ENCODE data around the gene CTU2. TPM values are rescaled to one million over a fixed set of nuclear protein-coding genes. Genes with fewer than 3 reads are reported as not detected.

Gene CTU2
- total RNA-seq, 1 donor from 2014 or later, result 10.8 TPM

GRCh38 chr16:88727871-88728270, 21.6 kb downstream of the CTU2 start:
- peak; percentile 40 for DNase-seq (ENCODE audit: low spot score)

- no peak for DNase-seq (ENCODE audit: low spot score)
Observed at GRCh38 chr16:88730632-88731607, 24.6 kb downstream of the CTU2 start.

- DNase-seq (ENCODE audit: low spot score), result no peak
Observed at GRCh38 chr16:88731699-88732098, 25.4 kb downstream of the CTU2 start.

GRCh38 chr16:88732172-88732960, 26.1 kb downstream of the CTU2 start:
- DNase-seq (ENCODE audit: low spot score), result no peak

- no peak for DNase-seq (ENCODE audit: low spot score)
Observed at GRCh38 chr16:88732961-88733294, 26.6 kb downstream of the CTU2 start.

GRCh38 chr16:88733630-88734360, 27.5 kb downstream of the CTU2 start:
- no peak for DNase-seq (ENCODE audit: low spot score)

- no peak for DNase-seq (ENCODE audit: low spot score)
Observed at GRCh38 chr16:88734361-88734728, 28.0 kb downstream of the CTU2 start.

GRCh38 chr16:88735121-88735520, 28.8 kb downstream of the CTU2 start:
- DNase-seq (ENCODE audit: low spot score), result no peak

DNA sequence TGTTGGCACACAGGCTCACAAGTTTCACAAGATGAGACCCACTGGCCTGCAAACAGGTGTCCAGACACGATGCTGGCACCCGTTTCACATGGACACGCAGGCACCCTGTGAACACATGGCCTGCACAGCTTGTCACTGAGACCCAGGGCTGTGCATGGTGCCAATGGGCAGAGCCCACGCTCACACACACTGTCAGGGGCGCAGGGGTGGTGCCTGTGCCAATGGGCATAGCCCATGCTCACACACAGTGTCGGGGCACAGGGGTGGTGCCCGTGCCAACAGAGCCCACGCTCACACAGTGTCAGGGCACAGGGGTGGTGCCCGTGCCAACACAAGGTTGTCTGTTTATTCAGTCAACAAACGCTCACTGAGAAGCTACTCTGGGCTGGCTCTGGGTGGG, 29.3 kb downstream of the CTU2 start:
- no peak for DNase-seq (ENCODE audit: low spot score)

DNA sequence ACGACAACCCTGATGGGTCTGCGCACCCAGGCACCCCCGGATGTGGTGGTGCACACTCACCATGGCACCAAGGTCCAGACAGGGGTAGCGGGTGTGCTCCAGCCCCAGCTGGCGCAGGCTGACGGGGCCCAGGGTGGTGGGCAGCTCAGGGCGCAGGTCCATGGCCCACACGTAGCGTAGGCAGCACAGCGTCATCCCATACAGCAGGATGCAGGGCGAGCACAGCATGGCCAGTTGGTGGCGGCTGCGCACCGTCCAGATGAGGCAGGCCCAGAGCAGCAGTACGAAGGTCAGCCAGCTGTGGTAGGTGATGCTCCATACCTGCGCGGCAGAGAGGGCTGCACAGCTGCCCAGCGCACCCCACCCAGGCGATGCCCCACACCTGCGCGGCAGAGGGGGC, 29.8 kb downstream of the CTU2 start:
- DNase-seq (ENCODE audit: low spot score), result no peak

GRCh38 chr16:88736496-88736895, 30.2 kb downstream of the CTU2 start:
- DNase-seq (ENCODE audit: low spot score), result no peak

DNA sequence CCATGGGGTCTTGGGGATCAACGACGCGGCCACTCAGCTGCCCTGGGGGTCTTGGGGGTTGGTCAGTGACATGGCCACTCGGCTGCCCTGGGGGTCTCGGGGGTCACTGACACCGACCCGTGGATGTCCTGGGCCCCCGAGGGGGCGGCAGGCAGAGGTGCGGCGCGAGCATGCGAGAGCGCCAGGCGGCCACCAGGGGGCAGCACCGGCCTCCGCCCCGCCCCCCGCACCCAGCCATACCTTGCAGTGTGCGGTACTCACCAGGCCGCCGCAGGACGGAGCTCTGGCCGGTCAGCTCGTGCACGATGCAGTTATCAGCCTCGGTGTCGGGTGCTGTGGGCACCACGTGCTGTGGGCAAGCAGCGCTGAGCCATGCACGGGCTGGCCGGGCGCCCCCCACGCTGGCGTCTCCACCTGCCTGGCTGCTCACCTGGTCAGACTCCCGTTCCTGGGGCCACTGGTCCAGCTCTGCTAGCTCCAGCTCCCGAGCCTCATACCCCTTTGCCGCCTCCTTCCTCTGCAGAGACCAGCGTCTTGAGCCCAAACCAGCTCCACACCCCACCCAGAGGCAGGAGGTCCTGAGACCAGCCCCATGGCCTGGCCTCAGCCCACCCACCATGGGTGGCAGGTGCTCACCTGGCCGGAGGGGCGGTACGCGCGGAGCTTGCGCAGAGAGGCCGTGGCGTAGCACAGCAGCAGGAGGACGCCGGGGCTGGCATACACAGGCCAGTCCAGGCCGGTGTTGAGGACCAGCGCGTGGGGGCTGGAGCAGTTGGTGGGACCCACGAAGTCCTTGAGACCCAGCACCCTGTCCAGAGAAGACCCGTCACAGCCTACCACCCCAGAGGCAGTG, 31.2 kb downstream of the CTU2 start:
- DNase-seq (ENCODE audit: low spot score), result peak; percentile 63

DNA sequence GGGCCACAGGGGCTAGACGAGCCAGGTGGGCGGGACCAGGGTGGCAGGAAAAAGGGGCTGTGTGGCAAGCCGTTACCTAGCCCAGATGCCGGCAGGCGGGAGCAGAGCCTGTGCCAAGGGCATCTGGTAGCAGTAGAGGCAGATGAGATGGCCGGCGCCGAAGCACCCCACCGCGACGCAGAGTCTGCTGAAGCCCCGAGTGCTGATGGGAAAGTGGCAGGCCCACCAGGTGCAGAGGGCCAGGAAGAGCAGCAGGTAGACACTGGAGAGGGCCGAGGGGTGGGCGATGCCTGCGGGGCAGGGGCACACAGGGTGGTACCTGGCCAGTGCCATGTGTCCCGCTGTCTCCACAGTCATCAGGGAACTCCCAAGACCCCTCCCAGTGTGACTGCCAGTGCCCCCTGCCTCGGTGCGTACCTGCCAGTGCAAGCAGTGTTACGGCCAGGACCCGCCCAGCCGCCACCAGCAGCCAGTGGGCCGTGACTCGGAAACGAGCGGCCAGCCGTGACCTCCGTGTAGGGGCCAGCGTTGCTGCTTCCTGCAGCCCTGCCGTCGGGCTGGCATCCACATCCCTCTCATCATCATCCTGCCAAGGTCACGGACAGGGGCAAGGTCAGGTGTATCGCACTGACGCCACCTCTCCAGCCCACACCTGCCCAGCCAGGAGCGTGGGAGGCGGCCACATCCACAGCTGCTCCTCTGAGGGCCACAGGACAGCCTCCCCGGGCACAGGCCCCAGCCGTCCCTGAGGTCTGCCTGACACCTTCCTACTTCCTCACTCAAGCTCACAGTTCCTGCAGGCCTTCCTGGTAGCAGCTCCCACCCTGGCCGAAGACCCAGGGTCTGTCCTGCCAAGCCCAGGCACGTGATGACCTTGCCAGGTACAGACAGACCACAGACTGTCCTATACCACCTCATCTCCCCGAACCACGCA, 32.1 kb downstream of the CTU2 start:
- DNase-seq (ENCODE audit: low spot score), result no peak

- DNase-seq (ENCODE audit: low spot score), result peak; percentile 26
Observed at GRCh38 chr16:88739139-88739976, 33.1 kb downstream of the CTU2 start.

DNA sequence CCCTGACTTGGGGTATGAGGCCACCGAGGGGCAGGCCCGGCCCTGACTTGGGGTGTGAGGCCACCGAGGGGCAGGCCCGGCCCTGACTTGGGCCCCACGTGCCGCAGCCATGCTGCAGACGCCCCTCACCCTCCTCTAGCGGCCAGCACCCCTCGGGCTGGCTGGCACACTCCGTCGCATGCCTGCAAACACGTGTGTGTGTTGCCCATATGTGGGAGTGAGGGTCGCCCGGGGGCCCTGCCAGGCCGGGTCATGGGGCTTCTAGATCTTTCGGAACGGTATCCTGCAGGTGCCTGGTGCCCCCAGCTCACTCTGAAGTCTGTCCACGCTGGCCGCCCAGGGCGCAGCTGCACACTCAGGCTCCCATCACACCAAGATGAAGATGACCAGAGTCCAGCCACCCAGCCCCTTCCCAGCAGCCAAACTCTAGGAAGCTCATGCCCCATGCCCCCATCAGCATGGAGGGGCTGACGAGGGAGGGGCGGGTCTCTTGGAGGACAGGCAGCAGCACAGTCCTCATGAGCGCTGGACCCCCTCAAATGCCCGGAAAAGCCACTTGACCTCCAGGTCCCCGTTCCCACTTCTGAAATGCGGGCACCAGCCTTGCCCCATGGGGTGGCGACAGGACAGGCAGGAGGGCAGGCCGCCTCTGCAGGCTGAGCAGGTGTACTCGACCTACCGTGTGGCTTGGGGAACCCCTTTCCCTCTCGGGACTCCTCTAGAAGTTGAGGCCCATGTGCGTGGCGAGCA, 33.8 kb downstream of the CTU2 start:
- DNase-seq (ENCODE audit: low spot score), result no peak

GRCh38 chr16:88740727-88741055, 34.4 kb downstream of the CTU2 start:
- no peak for DNase-seq (ENCODE audit: low spot score)

DNA sequence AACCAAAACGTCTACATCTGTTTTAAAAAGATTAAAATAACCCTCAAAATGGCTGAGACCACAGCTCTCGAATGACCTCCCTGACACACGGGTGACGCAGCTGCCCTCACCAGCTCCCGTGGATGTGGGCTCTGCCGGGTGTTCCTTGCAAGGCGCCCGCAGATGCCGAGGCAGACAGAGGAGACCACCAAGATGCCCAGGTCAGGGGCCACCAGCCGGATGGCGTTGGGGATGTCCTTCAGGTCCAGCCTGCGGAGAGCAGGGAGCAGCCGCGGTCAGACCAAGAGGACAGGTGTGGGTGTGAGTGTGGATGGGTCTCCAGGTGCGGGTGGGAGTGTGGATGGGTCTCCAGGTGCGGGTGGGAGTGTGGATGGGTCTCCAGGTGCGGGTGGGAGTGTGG, 35.1 kb downstream of the CTU2 start:
- DNase-seq (ENCODE audit: low spot score), result no peak

- DNase-seq (ENCODE audit: low spot score), result no peak
Observed at GRCh38 chr16:88742896-88743605, 36.7 kb downstream of the CTU2 start.

Data from umbilical cord (tissue), 2 donors.